Right renal cortex interstitium (tissue), 3 donors: ENCODE data around the gene UBD. TPM values are rescaled to one million over a fixed set of nuclear protein-coding genes. Genes with fewer than 3 reads are reported as not detected.

Source experiments
- DNase-seq, 3 donors: peaks; one replicate each; pipeline ENCODE4 v3.0.0-alpha.2; 2013; ENCODE audit warnings: low read depth in 3 of 3, low spot score in 2 of 3
- polyA plus RNA-seq, 3 donors: library from polyadenylated mRNA; unstranded; fragments of 120-200 nt; gene quantifications; one replicate each; pipeline ENCODE4 v1.2.1, GENCODE V29; 2013; ENCODE audit not compliant: insufficient read length in 3 of 3

Gene UBD
- polyA plus RNA-seq, 3 donors = 0.75 to 2.3 (median 1.2) TPM

DNA sequence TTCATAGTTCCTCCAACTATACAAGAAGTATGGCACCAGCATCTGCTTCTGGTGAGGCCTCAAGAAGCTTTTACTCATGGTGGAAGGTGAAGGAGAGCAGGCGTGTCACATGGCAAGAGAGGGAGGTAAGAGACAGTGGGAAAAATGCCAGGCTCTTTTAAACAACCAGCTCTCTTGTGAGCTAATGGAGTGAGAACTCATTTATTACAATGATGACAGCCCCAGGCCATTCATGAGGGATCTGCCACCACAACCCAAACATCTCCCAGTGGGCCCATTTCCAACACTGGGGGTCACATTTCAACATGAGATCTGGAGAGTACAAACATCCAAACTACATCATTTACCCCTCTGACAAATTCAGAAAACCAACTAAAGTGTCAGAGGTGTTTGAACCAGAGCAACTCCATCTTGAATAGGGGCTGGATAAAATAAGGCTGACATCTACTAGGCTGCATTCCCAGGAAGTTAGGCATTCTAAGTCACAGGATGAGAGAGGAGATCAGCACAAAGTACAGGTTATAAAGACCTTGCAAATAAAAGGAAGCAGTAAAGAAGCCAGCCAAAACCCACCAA, 2.2 kb upstream of the UBD start:
- DNase-seq = no peak

DNA sequence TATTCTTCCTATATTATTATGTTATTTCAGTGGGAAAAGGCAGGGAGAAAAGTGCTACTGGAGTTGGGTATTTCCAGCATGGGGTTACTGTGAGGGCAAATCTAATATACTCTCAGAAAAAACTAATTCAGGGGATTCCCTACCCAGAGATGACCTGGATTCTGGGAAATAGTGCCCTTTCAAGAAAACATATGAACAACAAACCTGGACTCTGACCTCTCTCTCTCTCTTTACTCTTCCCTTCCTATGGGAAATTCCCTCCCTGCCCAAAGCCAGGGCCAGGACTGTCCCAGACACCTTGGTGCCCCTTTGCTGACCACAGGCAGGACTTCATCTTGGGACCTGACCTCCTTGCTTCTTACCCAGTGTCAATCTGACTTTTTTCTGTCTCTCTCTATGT, 1.6 kb upstream of the UBD start:
- DNase-seq = no peak

DNA sequence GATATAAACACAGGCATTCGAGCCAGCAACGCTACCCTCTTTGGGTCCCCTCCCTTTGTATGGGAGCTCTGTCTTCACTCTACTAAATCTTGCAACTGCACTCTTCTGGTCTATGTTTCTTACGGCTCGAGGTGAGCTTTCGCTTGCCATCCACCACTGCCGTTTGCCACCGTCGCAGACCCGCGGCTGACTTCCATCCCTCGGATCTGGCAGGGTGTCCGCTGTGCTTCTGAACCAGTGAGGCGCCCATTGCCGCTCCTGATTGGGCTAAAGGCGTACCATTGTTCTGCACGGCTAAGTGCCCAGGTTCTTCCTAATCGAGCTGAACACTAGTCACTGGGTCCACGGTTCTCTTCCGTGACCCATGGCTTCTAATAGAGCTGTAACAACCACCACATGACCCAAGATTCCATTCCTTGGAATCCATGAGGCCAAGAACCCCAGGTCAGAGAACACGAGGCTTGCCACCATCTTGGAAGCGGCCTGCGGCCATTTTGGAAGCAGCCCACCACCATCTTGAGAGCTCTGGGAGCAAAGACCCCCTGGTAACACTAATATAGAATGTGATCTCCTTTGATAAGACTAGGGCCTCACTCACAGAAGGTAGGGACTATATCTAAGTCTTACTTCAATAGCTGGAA, 973 bp downstream of the UBD start:
- no peak for DNase-seq

DNA sequence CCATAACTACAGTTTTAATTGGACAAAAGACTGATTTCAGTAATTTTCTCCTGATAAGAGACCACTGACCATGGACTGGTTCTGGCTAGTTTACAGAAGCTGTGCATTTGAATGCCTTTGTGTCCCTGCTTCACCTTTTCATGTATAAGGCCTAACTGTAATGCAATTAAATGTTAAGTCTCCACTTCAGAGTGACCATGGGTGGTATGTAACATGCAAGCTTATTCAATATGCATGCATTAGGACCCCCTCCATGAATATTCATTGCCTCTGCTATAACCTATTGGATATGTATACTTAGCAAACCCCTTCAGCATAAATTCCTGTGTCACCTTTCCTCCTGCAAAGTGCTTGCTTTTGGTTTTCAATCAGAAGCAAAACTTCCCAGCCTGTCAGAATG, 2.2 kb downstream of the UBD start:
- no peak for DNase-seq

DNA sequence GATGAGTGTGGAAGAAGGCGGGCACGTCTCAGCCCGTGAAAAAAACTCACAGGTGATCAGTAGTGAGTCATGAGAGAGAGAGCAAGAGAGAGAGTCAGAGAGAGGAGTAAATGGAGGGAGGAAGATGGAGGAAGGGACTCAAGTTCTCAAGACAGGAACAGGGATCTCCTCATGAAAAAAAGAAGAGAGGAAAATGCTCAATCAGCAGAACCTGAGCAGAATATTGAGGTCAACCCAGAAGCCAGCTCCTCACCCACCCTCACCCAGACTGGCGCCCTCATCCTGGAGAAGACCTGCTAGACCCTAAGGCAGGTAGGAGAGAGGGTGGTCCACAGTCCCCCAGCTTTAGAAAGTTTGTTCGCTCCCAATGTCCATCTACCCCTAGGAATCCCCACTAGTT, 4.8 kb downstream of the UBD start:
- DNase-seq = no peak

- DNase-seq = peak; percentile 18 to 41 (median 19)
These were observed 6.1 kb downstream of the UBD start for GRCh38 chr6:29553268-29554057.

DNA sequence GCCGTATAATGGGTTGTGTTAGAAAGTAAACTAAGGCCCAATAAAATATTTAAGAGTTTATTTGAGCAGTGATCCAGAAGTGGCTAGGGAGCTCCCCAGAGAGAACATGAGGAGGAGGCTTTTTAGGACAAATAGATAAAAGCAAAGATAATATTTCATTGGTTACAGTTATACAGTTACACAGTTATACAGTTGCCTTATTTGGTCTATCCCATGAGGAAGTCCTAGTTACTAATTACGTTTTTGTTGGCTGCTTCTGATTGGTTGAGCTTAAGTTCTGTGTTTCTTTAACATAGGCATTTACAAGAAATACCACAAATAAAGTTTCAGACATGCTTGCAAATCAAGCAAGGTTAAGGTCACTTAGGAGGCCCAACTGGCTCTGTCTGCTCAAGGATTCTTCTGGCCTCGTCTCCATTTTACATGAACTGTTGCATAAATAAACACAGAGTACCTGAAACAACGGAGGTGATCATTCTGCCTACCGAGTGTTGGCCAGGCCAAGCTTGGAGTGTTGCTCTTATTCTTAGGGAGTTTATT, 7.0 kb downstream of the UBD start:
- peak; percentile 51 to 65 (median 61) for DNase-seq

GRCh38 chr6:29547573-29547972, 12.0 kb downstream of the UBD start:
- no peak for DNase-seq

DNA sequence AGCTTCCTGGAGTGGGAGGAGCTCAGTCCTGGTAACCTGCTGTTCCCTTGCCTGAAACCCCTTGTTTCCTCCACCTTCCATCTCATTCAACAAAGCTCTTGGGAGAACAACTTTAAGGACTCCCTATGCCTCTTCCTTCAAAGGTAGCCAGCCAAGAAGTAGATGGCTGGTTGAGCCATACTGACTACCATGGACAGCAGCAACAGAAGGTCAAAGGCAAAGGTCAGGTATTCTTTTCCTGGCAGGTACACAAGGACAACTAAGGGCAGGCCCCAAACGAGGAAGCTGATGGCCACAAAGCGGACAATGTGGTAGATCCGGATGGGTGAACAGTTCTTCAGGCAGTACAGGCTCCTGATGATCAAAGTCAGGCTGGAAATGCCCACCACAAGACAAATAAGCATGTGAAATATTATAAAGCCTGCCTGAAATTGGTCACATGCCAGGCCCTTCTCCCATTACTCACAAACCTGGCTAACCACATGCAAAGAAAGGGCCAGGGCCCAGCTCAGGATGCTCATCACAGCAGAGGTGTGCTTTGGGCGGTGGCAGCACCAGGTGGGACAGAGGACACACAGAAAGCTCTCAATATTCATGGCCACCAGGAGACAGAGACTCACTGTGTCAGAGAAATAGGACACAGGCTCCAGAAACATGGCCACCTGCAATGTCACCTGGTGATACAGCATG, 21.7 kb downstream of the UBD start:
- DNase-seq = no peak

DNA sequence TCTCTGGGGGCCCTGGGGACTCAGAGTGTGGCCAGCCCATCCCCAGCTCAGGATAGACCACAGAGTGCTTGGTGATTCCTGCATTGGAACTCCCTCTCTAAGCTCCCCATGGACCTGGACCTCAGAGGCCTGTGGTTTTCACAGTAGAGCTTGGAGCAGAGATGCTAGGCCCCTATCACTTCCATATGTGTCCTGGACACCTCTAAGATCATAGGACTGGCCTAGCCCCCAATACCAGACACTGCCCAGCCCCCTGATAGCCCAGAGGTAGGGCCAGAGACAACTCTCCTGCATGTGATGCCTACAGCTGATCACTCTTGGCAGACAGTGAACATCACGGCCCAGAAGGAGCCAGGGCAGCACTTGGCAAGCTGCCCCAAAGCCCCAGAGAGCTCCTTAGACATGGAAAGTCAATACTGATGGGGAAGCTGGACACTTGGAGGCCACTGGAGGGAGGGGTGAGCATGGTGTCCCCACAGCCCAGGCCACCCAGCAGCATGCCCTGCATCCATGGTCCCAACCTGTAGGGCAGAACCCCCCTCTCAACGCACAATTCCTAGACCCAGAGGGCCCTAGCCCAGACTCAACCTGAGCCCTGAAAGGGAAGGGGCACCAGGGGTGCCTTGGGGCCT, 27.1 kb downstream of the UBD start:
- no peak for DNase-seq

- no peak for DNase-seq
These were observed 27.9 kb downstream of the UBD start for GRCh38 chr6:29531668-29532067.

GRCh38 chr6:29530671-29531310, 28.7 kb downstream of the UBD start:
- no peak for DNase-seq

GRCh38 chr6:29529956-29530355, 29.6 kb downstream of the UBD start:
- DNase-seq = no peak

DNA sequence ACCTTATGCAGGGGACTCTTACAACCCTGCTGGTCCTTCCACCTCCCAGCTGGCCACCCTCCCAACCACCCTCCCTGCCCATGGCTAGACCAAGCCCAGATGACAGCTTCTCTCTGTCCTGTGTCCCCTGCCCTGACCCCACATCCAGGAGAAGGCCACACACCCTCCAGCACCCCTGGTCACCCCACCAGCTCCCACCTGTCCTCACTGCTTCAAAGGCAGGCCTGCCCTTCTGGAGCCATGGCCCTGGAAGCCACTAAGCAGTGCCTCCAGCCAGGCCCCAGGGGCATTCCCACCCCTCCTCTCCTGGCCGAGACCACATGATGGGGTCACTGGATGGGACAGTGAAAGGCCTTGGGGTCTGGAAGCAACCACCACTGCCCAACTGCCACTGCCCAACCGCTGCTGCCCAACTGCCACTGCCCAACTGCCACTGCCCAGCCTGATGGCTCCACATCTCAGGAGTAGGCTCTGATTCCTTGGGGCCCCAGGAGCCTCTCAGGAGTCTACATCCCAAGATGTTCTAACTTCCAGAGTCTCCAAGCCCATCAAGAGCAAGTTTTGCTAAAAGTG, 30.5 kb downstream of the UBD start:
- DNase-seq = no peak

DNA sequence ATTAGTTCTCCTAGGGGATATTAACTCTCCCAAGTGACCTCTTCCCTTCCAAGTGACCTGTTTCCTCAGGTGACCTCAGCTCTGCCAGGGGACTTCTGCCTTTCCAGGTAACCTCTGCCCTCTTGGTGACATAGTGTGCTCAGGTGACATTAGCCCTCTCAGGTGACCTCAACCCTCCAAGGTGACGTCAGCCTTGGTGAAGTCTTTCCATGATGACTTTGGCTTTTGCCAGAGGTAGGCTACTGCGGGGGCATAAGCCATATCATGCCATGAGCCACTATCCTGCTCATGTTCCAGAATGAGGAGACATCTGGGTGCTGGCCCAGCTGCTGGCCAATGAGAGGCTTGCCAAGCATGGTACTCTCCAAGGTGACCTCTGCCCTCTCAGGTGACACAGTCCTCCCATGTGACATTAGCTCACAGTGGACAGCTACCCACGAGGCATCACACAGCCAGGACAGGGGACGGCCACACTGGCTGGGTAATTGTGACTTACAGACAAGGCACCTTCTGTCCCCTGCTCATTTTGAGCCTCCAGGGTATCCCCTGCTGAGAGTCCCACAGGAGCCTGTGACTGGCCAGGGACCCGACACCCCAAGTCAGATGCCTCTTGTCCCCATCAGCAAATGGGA, 31.1 kb downstream of the UBD start:
- DNase-seq = no peak

DNA sequence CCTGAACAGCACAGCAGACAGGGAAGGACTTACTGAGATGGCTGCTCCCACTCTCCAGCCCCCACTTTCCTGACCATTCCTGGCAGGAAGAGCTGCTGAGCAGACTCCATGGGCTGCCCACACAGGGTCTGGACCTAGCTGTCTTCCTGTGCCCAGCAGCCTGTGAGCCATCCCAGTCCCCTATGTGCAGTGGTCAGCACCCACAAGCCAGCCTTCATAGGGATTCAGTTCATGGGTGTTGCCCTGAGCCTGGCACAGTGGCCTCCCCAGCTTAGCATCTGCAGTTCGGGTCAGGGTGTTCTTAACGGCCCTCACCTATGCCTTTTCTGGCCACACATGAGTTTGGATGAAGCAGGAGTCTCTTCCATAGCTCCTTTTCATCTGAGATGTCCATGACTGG, 32.0 kb downstream of the UBD start:
- DNase-seq = no peak

DNA sequence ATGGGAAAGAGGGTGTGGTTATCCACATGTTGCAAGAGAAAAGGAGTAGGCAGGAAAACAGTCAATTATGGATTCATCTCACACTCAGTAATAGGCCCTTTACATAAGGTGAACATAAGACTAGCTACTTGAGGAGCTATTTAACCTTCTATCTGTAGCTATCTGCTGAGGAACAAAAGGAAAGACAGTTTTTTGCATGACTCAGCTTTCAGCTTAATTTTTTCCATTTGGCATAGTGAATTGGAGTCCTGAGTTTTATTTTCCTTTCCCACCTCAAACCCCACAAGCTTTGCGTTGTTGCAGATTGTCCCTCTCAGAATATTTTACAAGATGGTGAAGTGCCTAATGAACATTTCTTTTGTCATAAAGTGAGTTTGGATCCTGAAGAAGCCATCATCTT, 32.4 kb downstream of the UBD start:
- DNase-seq = no peak

- DNase-seq = no peak
These were observed 34.3 kb downstream of the UBD start for GRCh38 chr6:29525311-29525639.

- no peak for DNase-seq
These were observed 34.9 kb downstream of the UBD start for GRCh38 chr6:29524444-29525310.
